Esophagus squamous epithelium (tissue), 5 donors: Measurements from ENCODE around the gene PTPRO. TPM values are rescaled to one million over a fixed set of nuclear protein-coding genes. Genes with fewer than 3 reads are reported as not detected.

Experiments
- DNase-seq: peaks from one replicate; lab custom pipeline; 2025; lab: John Stamatoyannopoulos, UW
- H3K27ac ChIP-seq, 4 donors: fragments of 200-600 bp; sonication (generic); one replicate each; pipeline ENCODE4 v1.5.1; 2016 to 2019; ENCODE audit warnings: mild to moderate bottlenecking in 1 of 4
- H3K27me3 ChIP-seq, 4 donors: fragments of 200-600 bp; sonication (generic); 1 replicate in 3 of 4; 2 replicates in 1 of 4; pipeline versions ENCODE4 v1.5.1 to v1.6.0; 2017 to 2021; ENCODE audit warnings: antibody characterized with exemption in 1 of 4
- H3K36me3 ChIP-seq, 3 donors: fragments of 200-600 bp; sonication (generic); one replicate each; pipeline ENCODE4 v1.5.1; 2016 to 2019
- H3K4me1 ChIP-seq, 3 donors: fragments of 200-600 bp; sonication (generic); one replicate each; pipeline ENCODE4 v1.5.1; 2017 to 2019
- H3K4me3 ChIP-seq, 4 donors: fragments of 200-600 bp; sonication (generic); 1 replicate in 3 of 4; 2 replicates in 1 of 4; pipeline ENCODE4 v1.5.1; 2016 to 2019; ENCODE audit warnings: mild to moderate bottlenecking in 2 of 4, moderate library complexity in 1 of 4
- H3K9me3 ChIP-seq, 3 donors: fragments of 200-600 bp; sonication (generic); one replicate each; pipeline ENCODE4 v1.5.1; 2016 to 2019
- CTCF ChIP-seq, 6 experiments: fragments of 450-650 bp in 4 of 6; fragments of 200-600 bp in 2 of 6; sonication (generic) in 2 of 6; IDR thresholded peaks; one replicate each; pipeline ENCODE4 v1.5.1; 2016 to 2019; ENCODE audit warnings: antibody characterized with exemption in 6 of 6, mild to moderate bottlenecking in 4 of 6, moderate library complexity in 4 of 6
- POLR2A ChIP-seq, 4 donors: fragments of 450-650 bp; IDR thresholded peaks; one replicate each; pipeline ENCODE4 v1.6.1; 2017; ENCODE audit warnings: antibody characterized with exemption in 4 of 4, mild to moderate bottlenecking in 4 of 4, moderate library complexity in 3 of 4
- WGBS, 2 donors: methylation state at CpG; one replicate each; pipeline ENCODE4 v1.1.5; 2018; 5-methylcytosine and 5-hydroxymethylcytosine counted together
- intact Hi-C: fragments of 100-400 bp; cut with DNase I; formaldehyde crosslinking; loops from one replicate; pipeline ENCODE4 v1.15.0; 2022
- total RNA-seq, 4 donors: library from RNA; depleted of rRNA; stranded (reverse); fragments of >200 nt; gene quantifications; one replicate each; pipeline ENCODE4 v1.1.0, GENCODE V29; 2016
- donor health status: DM: yes; HTN: yes; CAD: no.

Gene PTPRO
- total RNA-seq, 4 donors from 2014 or later, result 0.13 to 1.4 (median 0.76) TPM; not detected in 1

DNA sequence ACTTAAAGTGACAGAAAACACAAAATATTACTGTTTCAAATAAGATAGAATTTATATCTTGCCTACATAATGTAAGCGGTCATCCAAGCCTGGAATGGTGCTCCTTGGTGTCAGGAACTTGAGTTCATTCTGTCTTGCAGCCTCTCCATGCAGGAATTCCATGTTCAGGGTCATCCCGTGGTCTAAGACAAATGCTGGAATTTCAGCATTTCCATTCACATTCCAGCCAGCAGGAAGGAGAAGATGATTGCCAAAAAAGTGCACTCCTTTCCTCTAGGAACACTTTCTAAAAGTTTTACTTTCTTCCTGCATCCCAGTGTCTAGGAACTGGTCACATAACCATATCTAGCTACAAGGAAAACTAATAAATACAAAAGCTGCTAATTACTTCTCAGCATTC, 106.3 kb downstream of the PTPRO start:
- no peaks in the 10 kb centered on the region for H3K36me3 ChIP-seq
- H3K4me1 ChIP-seq, result no peaks in the 10 kb centered on the region
- intact Hi-C loops, result no loop called here
- no peak for DNase-seq
- TF ChIP-seq CTCF (IDR thresholded peaks at IDR 0.05) (no peak), POLR2A (IDR thresholded peaks at IDR 0.05) (no peak)
- no peaks in the 10 kb centered on the region for H3K27me3 ChIP-seq
- H3K9me3 ChIP-seq, result no peaks in the 10 kb centered on the region
- no peak overlapping the region for H3K4me3 ChIP-seq
- 48% methylated on average over 2 of the region's 2 CpGs for WGBS, 2 donors
- no peak overlapping the region for H3K27ac ChIP-seq

DNA sequence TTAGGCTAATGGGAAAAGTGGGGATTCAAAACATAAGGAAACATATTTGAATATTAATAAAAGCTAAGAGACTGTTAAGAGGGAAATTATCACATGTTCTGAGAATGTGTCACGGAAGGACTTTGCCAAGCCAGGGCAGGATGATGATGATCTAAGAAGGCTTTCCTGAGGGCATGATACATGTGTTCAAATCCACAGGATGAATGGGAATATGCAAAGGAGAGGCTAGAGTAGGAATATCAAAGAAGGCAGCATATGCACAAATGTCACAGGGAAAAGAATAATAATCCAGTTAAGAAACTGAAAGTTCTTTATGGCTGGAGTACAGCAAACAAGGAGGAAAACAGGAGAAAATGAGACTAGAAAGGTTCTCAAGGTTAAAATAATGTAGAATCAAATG, 107.0 kb downstream of the PTPRO start:
- no peak for DNase-seq
- WGBS, 2 donors, result 75 to 80% methylated on average over 1 of the region's 1 CpG
- H3K4me1 ChIP-seq, result no peaks in the 10 kb centered on the region
- intact Hi-C loops, result no loop called here
- H3K36me3 ChIP-seq, result no peaks in the 10 kb centered on the region
- TF ChIP-seq CTCF (IDR thresholded peaks at IDR 0.05), result no peak
- no peak for TF ChIP-seq POLR2A (IDR thresholded peaks at IDR 0.05)
- H3K27ac ChIP-seq, result no peak overlapping the region
- no peak overlapping the region for H3K4me3 ChIP-seq
- no peaks in the 10 kb centered on the region for H3K27me3 ChIP-seq
- no peaks in the 10 kb centered on the region for H3K9me3 ChIP-seq

DNA sequence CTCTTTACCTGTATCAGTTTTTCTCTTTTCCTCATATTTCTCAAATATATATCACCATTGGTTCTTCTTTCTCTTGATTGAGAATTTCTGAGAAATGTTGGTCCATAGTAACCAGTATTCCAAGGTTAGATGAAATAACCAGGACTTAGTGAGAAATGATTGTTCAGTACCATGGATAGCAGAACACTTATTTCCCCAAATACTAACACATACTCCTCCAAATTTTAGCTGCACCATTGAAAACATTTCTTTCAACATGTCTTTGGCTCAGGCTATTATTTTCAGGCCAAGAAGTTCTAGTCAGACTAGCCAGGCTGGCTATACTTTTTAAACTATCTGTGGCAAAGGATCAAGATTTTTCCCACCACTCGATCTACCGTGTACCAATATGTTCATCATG, 113.3 kb downstream of the PTPRO start:
- no peak for DNase-seq
- Histone ChIP-seq H3K27me3 (no peaks in the 10 kb centered on the region), H3K4me1 (no peaks in the 10 kb centered on the region), H3K9me3 (peaks cover 0 to 10% (median 4%) of the 10 kb centered on the region in 3 donors), H3K27ac (no peak overlapping the region), H3K4me3 (no peak overlapping the region), H3K36me3 (no peaks in the 10 kb centered on the region)
- intact Hi-C loops, result no loop called here
- whole genome bisulfite sequencing, 2 donors, result 78 to 100% methylated on average over 2 of the region's 2 CpGs
- TF ChIP-seq CTCF (IDR thresholded peaks at IDR 0.05), result no peak
- no peak for TF ChIP-seq POLR2A (IDR thresholded peaks at IDR 0.05)

- no peak for DNase-seq
- Histone ChIP-seq H3K27ac (no peak overlapping the region), H3K36me3 (no peaks in the 10 kb centered on the region), H3K4me3 (no peak overlapping the region), H3K9me3 (peaks cover 0 to 10% (median 4%) of the 10 kb centered on the region in 3 donors), H3K4me1 (no peaks in the 10 kb centered on the region), H3K27me3 (no peaks in the 10 kb centered on the region)
- no peak for TF ChIP-seq POLR2A (IDR thresholded peaks at IDR 0.05)
- no peak for TF ChIP-seq CTCF (IDR thresholded peaks at IDR 0.05)
- 78 to 88% methylated on average over 9 of the region's 9 CpGs for WGBS, 2 donors
- intact Hi-C loops, result no loop called here
These were observed 117.2 kb downstream of the PTPRO start for GRCh38 chr12:15439459-15439858.

GRCh38 chr12:15443050-15443449, 120.7 kb downstream of the PTPRO start:
- TF ChIP-seq CTCF (IDR thresholded peaks at IDR 0.05) (no peak), POLR2A (IDR thresholded peaks at IDR 0.05) (no peak)
- WGBS, 2 donors, result 83 to 91% methylated on average over 3 of the region's 3 CpGs
- Histone ChIP-seq H3K27ac (no peak overlapping the region), H3K4me1 (no peaks in the 10 kb centered on the region), H3K9me3 (no peaks in the 10 kb centered on the region), H3K4me3 (no peak overlapping the region), H3K27me3 (no peaks in the 10 kb centered on the region), H3K36me3 (no peaks in the 10 kb centered on the region)
- no peak for DNase-seq
- intact Hi-C loops, result no loop called here
